Mesothelial cell of epicardium (in vitro differentiated cells): ENCODE measurements around the gene PKNOX2. TPM values are rescaled to one million over a fixed set of nuclear protein-coding genes. Genes with fewer than 3 reads are reported as not detected.

ENCODE experiments used
- DNase-seq, 2 experiments: peaks; one replicate each; pipeline ENCODE4 v3.0.0; 2021; ENCODE audit warnings: low spot score in 2 of 2; ENCODE audit not compliant: unreplicated experiment in 2 of 2
- H3K27ac Mint-ChIP-seq: 2 replicates; pipeline ENCODE4 v1.8.0; 2021; ENCODE audit warnings: mixed read lengths
- H3K27me3 Mint-ChIP-seq: 2 replicates; pipeline ENCODE4 v1.8.0; 2021; ENCODE audit warnings: low read depth, mixed read lengths
- H3K36me3 Mint-ChIP-seq: 2 replicates; pipeline ENCODE4 v1.8.0; 2021; ENCODE audit warnings: mixed read lengths
- H3K4me1 Mint-ChIP-seq: 2 replicates; pipeline ENCODE4 v1.8.0; 2021; ENCODE audit warnings: mixed read lengths
- H3K4me3 Mint-ChIP-seq: 2 replicates; pipeline ENCODE4 v1.8.0; 2021; ENCODE audit warnings: mild to moderate bottlenecking, moderate library complexity, mixed read lengths
- H3K9me3 Mint-ChIP-seq: 2 replicates; pipeline ENCODE4 v1.8.0; 2021; ENCODE audit warnings: mixed read lengths
- total RNA-seq: library from RNA; stranded (reverse); gene quantifications from 3 replicates; pipeline ENCODE4 v1.2.1, GENCODE V29; 2021
- TF ChIP-seq, protein P1 (sequence below): fragments of 200-600 bp; sonication (generic); IDR thresholded peaks from one replicate; pipeline ENCODE4 v1.5.0; 2021; ENCODE audit warnings: antibody characterized with exemption; ENCODE audit not compliant: unreplicated experiment

The PKNOX2 gene
- total RNA-seq, 1 donor from 2014 or later: 22.2 TPM

DNA sequence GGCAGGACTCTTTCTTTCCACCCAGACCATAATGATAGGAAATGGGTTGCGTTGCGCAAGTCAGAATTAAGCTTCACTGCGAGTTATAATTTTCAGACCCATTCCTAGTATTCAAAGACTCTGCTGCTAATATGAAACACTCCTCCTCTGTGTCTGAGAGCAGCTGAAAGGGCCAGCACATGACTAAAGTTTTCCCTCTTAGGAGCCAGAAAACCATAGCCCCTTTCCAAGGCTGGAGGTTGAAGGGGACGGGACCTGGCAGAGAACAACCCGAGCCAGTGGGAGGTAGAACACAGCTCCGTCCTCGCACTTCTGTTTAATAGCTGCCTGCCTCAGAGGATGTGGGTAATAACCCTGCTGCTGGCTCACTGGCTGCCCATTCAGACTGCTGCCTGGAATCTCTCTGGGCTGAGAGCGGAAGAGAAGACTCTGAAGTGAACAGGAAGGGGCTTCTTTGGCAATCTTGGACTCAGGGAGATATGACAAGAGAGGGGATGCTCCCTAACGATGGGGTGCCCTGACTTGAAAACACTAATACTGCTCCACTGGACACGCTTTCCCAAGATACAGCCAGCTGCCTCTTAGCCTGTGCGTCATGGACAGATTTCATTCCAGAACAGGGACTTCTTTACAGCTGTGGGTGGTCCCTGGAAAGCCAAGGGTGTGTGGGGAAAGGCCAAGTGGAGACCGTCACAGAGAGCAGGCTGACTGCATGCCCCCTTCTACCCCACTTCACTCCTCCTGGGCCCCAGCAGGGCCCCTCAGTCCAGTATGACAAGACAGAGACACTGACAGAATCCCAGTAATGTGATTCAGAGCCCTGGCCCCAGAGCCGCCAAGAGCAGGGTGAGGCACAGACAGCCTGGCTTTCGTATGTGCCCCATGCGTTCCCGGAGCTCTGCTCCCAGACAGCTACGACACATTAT, 174.6 kb downstream of the PKNOX2 start:
- TF ChIP-seq, protein P1, sequence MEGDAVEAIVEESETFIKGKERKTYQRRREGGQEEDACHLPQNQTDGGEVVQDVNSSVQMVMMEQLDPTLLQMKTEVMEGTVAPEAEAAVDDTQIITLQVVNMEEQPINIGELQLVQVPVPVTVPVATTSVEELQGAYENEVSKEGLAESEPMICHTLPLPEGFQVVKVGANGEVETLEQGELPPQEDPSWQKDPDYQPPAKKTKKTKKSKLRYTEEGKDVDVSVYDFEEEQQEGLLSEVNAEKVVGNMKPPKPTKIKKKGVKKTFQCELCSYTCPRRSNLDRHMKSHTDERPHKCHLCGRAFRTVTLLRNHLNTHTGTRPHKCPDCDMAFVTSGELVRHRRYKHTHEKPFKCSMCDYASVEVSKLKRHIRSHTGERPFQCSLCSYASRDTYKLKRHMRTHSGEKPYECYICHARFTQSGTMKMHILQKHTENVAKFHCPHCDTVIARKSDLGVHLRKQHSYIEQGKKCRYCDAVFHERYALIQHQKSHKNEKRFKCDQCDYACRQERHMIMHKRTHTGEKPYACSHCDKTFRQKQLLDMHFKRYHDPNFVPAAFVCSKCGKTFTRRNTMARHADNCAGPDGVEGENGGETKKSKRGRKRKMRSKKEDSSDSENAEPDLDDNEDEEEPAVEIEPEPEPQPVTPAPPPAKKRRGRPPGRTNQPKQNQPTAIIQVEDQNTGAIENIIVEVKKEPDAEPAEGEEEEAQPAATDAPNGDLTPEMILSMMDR: no peak
- Mint-ChIP-seq H3K4me1 (peaks cover 54% of the 10 kb centered on the region), H3K9me3 (no peaks in the 10 kb centered on the region), H3K4me3 (no peak overlapping the region), H3K36me3 (no peaks in the 10 kb centered on the region), H3K27ac (peak overlapping the region; percentile 72), H3K27me3 (peaks cover 2% of the 10 kb centered on the region)
- no peak for DNase-seq

DNA sequence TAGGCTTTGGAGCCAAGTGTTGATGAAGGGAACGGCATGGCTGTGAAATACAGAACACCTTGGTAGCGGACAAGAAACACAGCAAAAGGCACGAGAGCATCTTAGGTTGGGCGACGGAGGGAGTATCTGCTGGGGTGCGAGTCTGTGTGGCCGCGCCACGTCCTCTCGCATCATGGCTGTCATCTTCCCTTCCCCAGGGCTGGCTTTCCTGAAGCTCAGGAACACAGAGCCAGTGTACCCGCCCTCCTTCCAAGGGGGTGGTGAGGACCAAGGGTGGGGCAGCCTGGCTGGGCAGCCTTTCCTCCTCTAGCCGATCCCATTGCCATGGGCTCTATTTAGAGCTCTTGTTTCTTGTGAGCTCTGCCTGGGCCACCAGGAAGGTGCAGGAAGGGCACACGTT, 177.1 kb downstream of the PKNOX2 start:
- Mint-ChIP-seq H3K9me3 (no peaks in the 10 kb centered on the region), H3K36me3 (no peaks in the 10 kb centered on the region), H3K27ac (no peak overlapping the region), H3K27me3 (peaks cover 4% of the 10 kb centered on the region), H3K4me1 (peaks cover 66% of the 10 kb centered on the region), H3K4me3 (no peak overlapping the region)
- TF ChIP-seq, protein P1: no peak
- no peak for DNase-seq

DNA sequence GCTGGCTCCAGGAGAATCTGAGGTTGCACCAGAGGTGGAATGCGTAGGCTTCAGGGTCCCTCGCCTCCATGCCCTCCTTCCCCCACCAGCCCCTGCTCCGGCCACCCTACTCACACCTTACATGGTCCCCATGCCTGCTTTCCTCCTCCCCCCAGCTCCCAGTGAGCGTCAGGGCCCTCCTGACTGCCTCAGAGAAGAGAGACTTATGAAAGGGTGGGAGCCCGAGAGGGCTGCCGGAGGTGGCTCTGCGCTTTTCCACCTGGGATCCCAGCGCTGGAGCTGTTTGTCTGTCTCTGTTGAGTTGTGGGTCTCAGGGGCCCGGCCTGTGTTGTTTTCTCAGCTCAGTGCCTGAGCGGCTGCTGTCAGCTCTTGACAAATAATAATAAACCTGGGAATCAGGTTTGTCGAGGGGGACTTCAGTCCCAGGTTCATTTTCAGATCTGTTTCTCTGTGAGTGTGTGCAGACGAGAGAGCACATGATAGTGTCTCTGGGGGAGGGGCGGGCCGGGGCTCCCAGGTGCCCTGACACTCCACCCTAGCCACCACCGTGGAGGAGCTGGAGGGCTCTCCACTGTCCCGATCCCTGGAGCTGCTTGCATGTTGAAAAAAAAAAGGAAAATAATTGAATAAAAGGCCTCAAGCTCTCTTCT, 177.9 kb downstream of the PKNOX2 start:
- H3K4me1 Mint-ChIP-seq: peaks cover 66% of the 10 kb centered on the region
- no peak for DNase-seq
- TF ChIP-seq, protein P1: no peak
- H3K36me3 Mint-ChIP-seq: no peaks in the 10 kb centered on the region
- no peaks in the 10 kb centered on the region for H3K9me3 Mint-ChIP-seq
- peak overlapping the region; percentile 89 for H3K27ac Mint-ChIP-seq
- peak overlapping the region; percentile 32 for H3K4me3 Mint-ChIP-seq
- H3K27me3 Mint-ChIP-seq: peaks cover 4% of the 10 kb centered on the region

DNA sequence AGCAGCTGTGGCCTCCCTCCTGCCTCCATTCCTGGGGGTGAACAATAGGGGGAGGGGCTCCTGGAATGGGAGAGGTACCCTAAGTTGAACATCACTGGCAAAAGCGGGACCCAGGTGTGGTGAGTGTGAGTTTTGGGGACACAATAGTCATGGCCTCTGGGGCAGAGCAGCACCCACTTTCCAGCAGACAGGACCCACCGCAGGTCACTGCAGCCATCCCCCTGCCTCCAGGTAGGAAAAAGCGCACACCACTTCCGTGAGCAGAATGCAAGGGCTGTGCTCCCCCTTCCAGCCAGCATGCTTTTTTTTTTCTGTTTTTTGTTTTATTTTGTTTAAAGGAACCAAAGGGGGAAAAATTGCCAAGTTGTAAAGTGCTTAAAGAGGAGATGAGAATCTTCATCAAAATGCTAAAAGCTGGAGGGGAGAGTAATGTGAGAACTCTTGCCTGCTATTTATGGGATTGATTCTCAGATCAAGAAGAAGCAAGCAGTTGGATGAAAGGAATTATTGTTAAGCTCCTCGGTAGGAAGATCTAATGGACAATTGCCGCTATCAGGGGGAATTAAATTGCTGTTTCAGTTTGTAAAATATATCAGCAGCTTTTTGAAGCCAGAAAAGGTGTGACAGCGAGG, 178.7 kb downstream of the PKNOX2 start:
- DNase-seq: no peak
- Mint-ChIP-seq H3K9me3 (no peaks in the 10 kb centered on the region), H3K36me3 (no peaks in the 10 kb centered on the region), H3K27me3 (peaks cover 4% of the 10 kb centered on the region), H3K4me1 (peaks cover 68% of the 10 kb centered on the region), H3K4me3 (peak overlapping the region; percentile 50), H3K27ac (peak overlapping the region; percentile 89)
- TF ChIP-seq, protein P1: no peak

DNA sequence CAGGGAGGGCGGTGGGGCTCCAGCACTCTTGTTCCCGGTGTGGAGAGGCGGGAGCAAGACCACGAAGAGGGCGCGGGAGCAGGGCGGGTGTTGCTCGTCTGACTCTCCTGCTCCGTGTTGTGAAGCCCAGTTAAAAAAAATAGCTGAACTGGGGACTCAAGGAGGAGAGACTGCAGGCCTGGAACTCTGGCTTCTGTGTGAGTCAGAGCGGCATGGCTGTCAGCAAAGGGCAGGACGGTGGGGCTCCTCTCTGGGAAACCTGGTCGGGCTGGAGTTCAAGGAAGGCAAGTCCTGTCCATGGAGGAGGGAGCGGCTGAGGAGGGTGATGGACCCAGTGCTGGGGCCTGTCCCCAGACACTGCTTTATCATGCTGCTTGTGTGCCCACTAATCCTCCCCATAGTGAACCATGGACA, 179.2 kb downstream of the PKNOX2 start:
- DNase-seq: no peak
- Mint-ChIP-seq H3K36me3 (no peaks in the 10 kb centered on the region), H3K27me3 (peaks cover 1% of the 10 kb centered on the region), H3K9me3 (no peaks in the 10 kb centered on the region), H3K27ac (peak overlapping the region; percentile 89), H3K4me1 (peaks cover 68% of the 10 kb centered on the region), H3K4me3 (peak overlapping the region; percentile 50)
- TF ChIP-seq, protein P1: no peak
